Mammary epithelial cell (primary cell): Measurements from ENCODE around the gene APMAP.

Experiments used
- CTCF ChIP-seq, 2 donors: IDR thresholded peaks in 1 of 2; conservative IDR thresholded peaks in 1 of 2; 2 replicates each; pipeline ENCODE4 v1.5.1; 2011 to 2012; ENCODE audit warnings: inconsistent platforms in 2 of 2, low read length in 2 of 2, mild to moderate bottlenecking in 2 of 2, control low read depth in 1 of 2, low read depth in 1 of 2; ENCODE audit not compliant: insufficient read depth in 1 of 2; ENCODE audit errors: extremely low read depth in 1 of 2
- EZH2 ChIP-seq: IDR thresholded peaks from 2 replicates; pipeline ENCODE4 v1.6.1; 2012; ENCODE audit warnings: low read length, inconsistent platforms, borderline replicate concordance

DNA sequence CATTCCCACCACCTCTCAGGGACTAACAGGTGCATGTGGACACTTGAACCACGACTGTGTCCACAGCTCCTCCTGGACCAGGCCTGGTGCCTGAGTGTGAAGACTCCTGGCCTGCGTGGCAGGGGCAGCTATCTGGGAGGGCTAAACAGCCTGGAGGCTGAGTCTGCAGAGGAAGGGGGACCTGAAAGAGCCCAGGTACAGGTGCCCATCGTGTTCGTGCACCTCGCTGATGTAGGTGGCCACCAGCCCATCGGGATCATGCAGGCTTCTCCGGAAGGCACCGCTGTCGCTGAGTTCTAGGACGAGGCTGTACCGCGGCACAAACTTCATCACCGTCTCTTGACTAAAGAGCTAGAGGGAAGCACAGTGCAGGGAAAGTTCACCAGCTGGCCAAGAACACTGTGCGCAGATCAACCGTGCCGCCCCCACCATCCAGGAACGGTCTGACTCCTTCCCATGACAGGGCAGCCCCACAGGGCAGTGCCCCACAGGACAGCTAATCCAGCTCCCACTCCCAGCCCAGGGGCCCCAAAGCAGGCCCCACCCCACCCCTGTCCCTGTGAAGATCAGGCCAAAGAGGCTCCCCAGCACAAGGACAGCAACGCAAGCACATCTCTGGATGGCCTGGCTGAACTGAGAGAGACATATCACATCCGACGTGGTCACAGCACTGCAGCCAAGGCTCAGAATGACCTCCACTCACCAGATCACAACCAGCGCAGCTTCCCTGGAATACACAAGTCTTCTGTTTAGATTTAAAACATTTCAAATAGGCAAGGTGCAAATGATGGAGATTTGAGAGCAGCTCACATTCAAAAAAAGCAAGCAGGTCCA is 28.7 kb downstream of the APMAP start:
- TF ChIP-seq CTCF (conservative IDR thresholded peaks at IDR 0.05 in 1 of 2, IDR thresholded peaks at IDR 0.05 in 1 of 2; ENCODE audit: extremely low read depth in 1 of 2, insufficient read depth in 1 of 2, low read depth in 1 of 2, low read length in 2 of 2), result no peak
- no peak for TF ChIP-seq EZH2
